ENCODE data around the gene AVPR2.

The AVPR2 gene

GRCh38 chrX:153885968-153886903 is 18.2 kb upstream of the AVPR2 start, which contains the start of gene L1CAM:
Gene L1CAM, minus strand, starts transcription at chrX:153886173. Its CDS starts 10,337 bp downstream, at chrX:153875836.
- no peak for DNase-seq (ENCODE audit: low spot score)

- DNase-seq (ENCODE audit: low spot score): no peak
Measured at GRCh38 chrX:153886915-153887314, 17.6 kb upstream of the AVPR2 start.

- DNase-seq (ENCODE audit: low spot score): no peak
Measured at GRCh38 chrX:153887385-153887784, 17.1 kb upstream of the AVPR2 start.

GRCh38 chrX:153888344-153888743 is 16.1 kb upstream of the AVPR2 start:
- no peak for DNase-seq (ENCODE audit: low spot score)

- DNase-seq (ENCODE audit: low spot score): no peak
Measured at GRCh38 chrX:153889123-153889522, 15.3 kb upstream of the AVPR2 start.

- DNase-seq (ENCODE audit: low spot score): no peak
Measured at GRCh38 chrX:153897899-153898298, 6.6 kb upstream of the AVPR2 start.

GRCh38 chrX:153900831-153901752 is 3.4 kb upstream of the AVPR2 start:
- peak; percentile 89 for DNase-seq (ENCODE audit: low spot score)

GRCh38 chrX:153901753-153902140 is 2.7 kb upstream of the AVPR2 start:
- DNase-seq (ENCODE audit: low spot score): no peak

GRCh38 chrX:153902385-153902784 is 2.1 kb upstream of the AVPR2 start:
- no peak for DNase-seq (ENCODE audit: low spot score)

- DNase-seq (ENCODE audit: low spot score): no peak
Measured at GRCh38 chrX:153903238-153903980, 1.1 kb upstream of the AVPR2 start.

GRCh38 chrX:153905481-153906095 is 1.1 kb downstream of the AVPR2 start:
- DNase-seq (ENCODE audit: low spot score): no peak

- no peak for DNase-seq (ENCODE audit: low spot score)
Measured at GRCh38 chrX:153906126-153906917, 1.8 kb downstream of the AVPR2 start.

GRCh38 chrX:153907456-153907855 is 3.0 kb downstream of the AVPR2 start:
- DNase-seq (ENCODE audit: low spot score): no peak

GRCh38 chrX:153908219-153908860 is 3.9 kb downstream of the AVPR2 start:
- no peak for DNase-seq (ENCODE audit: low spot score)

GRCh38 chrX:153909024-153909979 is 4.8 kb downstream of the AVPR2 start:
- DNase-seq (ENCODE audit: low spot score): no peak

- DNase-seq (ENCODE audit: low spot score): no peak
Measured at GRCh38 chrX:153909980-153910360, 5.5 kb downstream of the AVPR2 start.

- no peak for DNase-seq (ENCODE audit: low spot score)
Measured at GRCh38 chrX:153910446-153910845, 6.0 kb downstream of the AVPR2 start.

- no peak for DNase-seq (ENCODE audit: low spot score)
Measured at GRCh38 chrX:153911798-153912197, 7.3 kb downstream of the AVPR2 start.

GRCh38 chrX:153913211-153913610 is 8.7 kb downstream of the AVPR2 start:
- no peak for DNase-seq (ENCODE audit: low spot score)

Data from COLO829 (cell line).